Measurements from ENCODE around the gene KLHL2. TPM values are rescaled to one million over a fixed set of nuclear protein-coding genes. Genes with fewer than 3 reads are reported as not detected.
A peak's percentile ranks its signal among the peaks of the same experiment; 100 is the strongest.

KLHL2 gene
- total RNA-seq, 1 donor from 2014 or later, result 28.2 TPM

DNA sequence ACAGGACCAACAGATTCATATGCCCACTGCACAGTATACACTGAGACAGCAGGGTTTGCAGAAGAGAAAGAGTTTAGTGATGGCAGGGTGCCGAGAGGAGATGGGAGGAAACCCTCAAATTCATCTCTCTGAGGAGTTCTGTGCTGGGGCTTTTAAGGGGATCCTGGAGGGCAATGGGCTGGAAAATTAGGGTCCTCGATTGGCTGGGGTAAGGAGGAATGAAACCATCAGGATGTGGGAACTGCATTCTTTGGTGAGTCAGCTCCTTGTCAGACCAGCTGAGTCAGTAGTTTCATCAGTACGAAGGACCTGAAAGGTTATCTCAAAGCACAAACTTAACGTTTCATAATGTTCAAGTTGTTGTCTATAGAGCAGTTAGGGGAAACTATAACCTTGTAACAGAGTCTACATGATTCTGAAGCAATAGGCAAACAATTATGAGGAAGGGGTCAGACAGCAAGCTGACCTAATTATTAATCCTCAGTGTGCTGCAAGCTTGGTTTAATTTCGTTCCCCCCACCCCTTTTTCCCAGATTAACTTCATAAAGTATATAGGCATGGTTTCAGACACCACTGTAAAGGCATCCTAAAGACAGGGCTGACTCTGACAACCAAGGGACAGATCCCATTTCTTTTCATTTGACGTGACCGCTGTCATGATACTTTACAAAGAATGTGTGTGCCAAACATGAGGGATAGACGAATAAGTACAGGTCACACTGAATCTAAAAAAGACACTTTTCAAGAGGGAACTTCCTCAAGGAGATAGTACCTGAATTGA is 118.6 kb downstream of the KLHL2 start:
- DNase-seq (ENCODE audit: low read depth) (peak; percentile 93), FAIRE-seq (peak; percentile 99)
- TF ChIP-seq EZH2 (IDR thresholded peaks at IDR 0.05; ENCODE audit: insufficient read depth, low read length), result no peak
- TF ChIP-seq, protein P1, sequence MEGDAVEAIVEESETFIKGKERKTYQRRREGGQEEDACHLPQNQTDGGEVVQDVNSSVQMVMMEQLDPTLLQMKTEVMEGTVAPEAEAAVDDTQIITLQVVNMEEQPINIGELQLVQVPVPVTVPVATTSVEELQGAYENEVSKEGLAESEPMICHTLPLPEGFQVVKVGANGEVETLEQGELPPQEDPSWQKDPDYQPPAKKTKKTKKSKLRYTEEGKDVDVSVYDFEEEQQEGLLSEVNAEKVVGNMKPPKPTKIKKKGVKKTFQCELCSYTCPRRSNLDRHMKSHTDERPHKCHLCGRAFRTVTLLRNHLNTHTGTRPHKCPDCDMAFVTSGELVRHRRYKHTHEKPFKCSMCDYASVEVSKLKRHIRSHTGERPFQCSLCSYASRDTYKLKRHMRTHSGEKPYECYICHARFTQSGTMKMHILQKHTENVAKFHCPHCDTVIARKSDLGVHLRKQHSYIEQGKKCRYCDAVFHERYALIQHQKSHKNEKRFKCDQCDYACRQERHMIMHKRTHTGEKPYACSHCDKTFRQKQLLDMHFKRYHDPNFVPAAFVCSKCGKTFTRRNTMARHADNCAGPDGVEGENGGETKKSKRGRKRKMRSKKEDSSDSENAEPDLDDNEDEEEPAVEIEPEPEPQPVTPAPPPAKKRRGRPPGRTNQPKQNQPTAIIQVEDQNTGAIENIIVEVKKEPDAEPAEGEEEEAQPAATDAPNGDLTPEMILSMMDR (IDR thresholded peaks at IDR 0.05; ENCODE audit: insufficient read depth, low read depth, low read length), result no peak
- H3K9ac ChIP-seq (ENCODE audit: low read length), result peak overlapping the region; percentile 82
- no peak overlapping the region for H2AFZ ChIP-seq (ENCODE audit: low read depth, low read length)
- H3K9me3 ChIP-seq (ENCODE audit: insufficient read depth, low read depth, low read length), result peaks cover 5% of the 10 kb centered on the region
- peak overlapping the region; percentile 84 for H3K4me2 ChIP-seq (ENCODE audit: low read length)
- Mint-ChIP-seq H3K4me3 (ENCODE audit: unreplicated experiment) (no peak overlapping the region), H3K27me3 (ENCODE audit: low read depth, unreplicated experiment) (no peaks in the 10 kb centered on the region), H3K9me3 (ENCODE audit: unreplicated experiment) (no peaks in the 10 kb centered on the region), H3K27ac (ENCODE audit: unreplicated experiment) (no peak overlapping the region), H3K36me3 (ENCODE audit: low read depth, unreplicated experiment) (no peaks in the 10 kb centered on the region), H3K4me1 (ENCODE audit: low read depth, unreplicated experiment) (peaks cover 24% of the 10 kb centered on the region)
- H3K36me3 ChIP-seq (ENCODE audit: insufficient read depth, low read length), result no peaks in the 10 kb centered on the region
- H3K4me1 ChIP-seq (ENCODE audit: insufficient read depth, low read length), result peaks cover 20% of the 10 kb centered on the region
- H3K79me2 ChIP-seq (ENCODE audit: insufficient read depth, low read length), result peaks cover 35% of the 10 kb centered on the region
- H4K20me1 ChIP-seq (ENCODE audit: insufficient read depth, low read length), result peaks cover 23% of the 10 kb centered on the region
- peak overlapping the region; percentile 87 for H3K27ac ChIP-seq (ENCODE audit: low read depth, low read length)
- H3K27me3 ChIP-seq (ENCODE audit: insufficient read depth, low read length), result no peaks in the 10 kb centered on the region
- H3K4me3 ChIP-seq (ENCODE audit: insufficient read depth, low read depth, low read length), result peak overlapping the region; percentile 97

GRCh38 chr4:165326831-165327210 is 119.5 kb downstream of the KLHL2 start:
- FAIRE-seq (no peak), DNase-seq (ENCODE audit: low read depth) (no peak)
- Histone ChIP-seq H3K9me3 (ENCODE audit: insufficient read depth, low read depth, low read length) (peaks cover 5% of the 10 kb centered on the region), H2AFZ (ENCODE audit: low read depth, low read length) (peak overlapping the region; percentile 22), H3K36me3 (ENCODE audit: insufficient read depth, low read length) (no peaks in the 10 kb centered on the region), H3K79me2 (ENCODE audit: insufficient read depth, low read length) (peaks cover 44% of the 10 kb centered on the region), H3K27me3 (ENCODE audit: insufficient read depth, low read length) (no peaks in the 10 kb centered on the region), H3K9ac (ENCODE audit: low read length) (peak overlapping the region; percentile 82), H3K27ac (ENCODE audit: low read depth, low read length) (peak overlapping the region; percentile 87), H3K4me3 (ENCODE audit: insufficient read depth, low read depth, low read length) (peak overlapping the region; percentile 97), H3K4me2 (ENCODE audit: low read length) (peak overlapping the region; percentile 84), H4K20me1 (ENCODE audit: insufficient read depth, low read length) (peaks cover 32% of the 10 kb centered on the region), H3K4me1 (ENCODE audit: insufficient read depth, low read length) (peaks cover 20% of the 10 kb centered on the region)
- Mint-ChIP-seq H3K9me3 (ENCODE audit: unreplicated experiment) (no peaks in the 10 kb centered on the region), H3K27me3 (ENCODE audit: low read depth, unreplicated experiment) (no peaks in the 10 kb centered on the region), H3K4me3 (ENCODE audit: unreplicated experiment) (no peak overlapping the region), H3K36me3 (ENCODE audit: low read depth, unreplicated experiment) (no peaks in the 10 kb centered on the region), H3K27ac (ENCODE audit: unreplicated experiment) (no peak overlapping the region), H3K4me1 (ENCODE audit: low read depth, unreplicated experiment) (peaks cover 30% of the 10 kb centered on the region)
- TF ChIP-seq, protein P1 (IDR thresholded peaks at IDR 0.05; ENCODE audit: insufficient read depth, low read depth, low read length), result no peak
- TF ChIP-seq EZH2 (IDR thresholded peaks at IDR 0.05; ENCODE audit: insufficient read depth, low read length), result no peak

Measured in astrocyte (in vitro differentiated cells and primary cell).